ENCODE measurements around the gene CAPG.

Gene CAPG

GRCh38 chr2:85380048-85380447 is 30.1 kb downstream of the CAPG start:
- Mint-ChIP-seq H3K36me3 (ENCODE audit: low read depth) (peaks cover 82% of the 10 kb centered on the region), H3K4me3 (no peak overlapping the region)

GRCh38 chr2:85378257-85378656 is 31.9 kb downstream of the CAPG start:
- H3K27me3 Mint-ChIP-seq (ENCODE audit: low read depth, poor library complexity): peaks cover 3% of the 10 kb centered on the region
- H3K36me3 Mint-ChIP-seq (ENCODE audit: low read depth): peaks cover 83% of the 10 kb centered on the region
- H3K4me3 Mint-ChIP-seq: no peak overlapping the region
- no peak for TF ChIP-seq CTCF (IDR thresholded peaks at IDR 0.05)
- H3K4me1 Mint-ChIP-seq: peaks cover 19% of the 10 kb centered on the region
- no peak for DNase-seq
- peaks cover 54% of the 10 kb centered on the region for H3K9me3 Mint-ChIP-seq
- H3K27ac Mint-ChIP-seq: no peak overlapping the region

More at GRCh38 chr2:85380048-85380447, 30.1 kb downstream of the CAPG start:
- no peak for TF ChIP-seq CTCF (IDR thresholded peaks at IDR 0.05)
- peaks cover 46% of the 10 kb centered on the region for H3K9me3 Mint-ChIP-seq
- no peak overlapping the region for H3K27ac Mint-ChIP-seq
- H3K4me1 Mint-ChIP-seq: peaks cover 31% of the 10 kb centered on the region
- no peaks in the 10 kb centered on the region for H3K27me3 Mint-ChIP-seq (ENCODE audit: low read depth, poor library complexity)
- DNase-seq: no peak

- DNase-seq: no peak
- Mint-ChIP-seq H3K27me3 (ENCODE audit: low read depth, poor library complexity) (peaks cover 3% of the 10 kb centered on the region), H3K36me3 (ENCODE audit: low read depth) (peaks cover 79% of the 10 kb centered on the region), H3K4me1 (peaks cover 10% of the 10 kb centered on the region), H3K27ac (peak overlapping the region; percentile 80), H3K9me3 (peaks cover 50% of the 10 kb centered on the region), H3K4me3 (no peak overlapping the region)
- no peak for TF ChIP-seq CTCF (IDR thresholded peaks at IDR 0.05)
These were observed 33.1 kb downstream of the CAPG start for GRCh38 chr2:85377083-85377482.

- Mint-ChIP-seq H3K9me3 (peaks cover 47% of the 10 kb centered on the region), H3K36me3 (ENCODE audit: low read depth) (peaks cover 77% of the 10 kb centered on the region), H3K4me3 (no peak overlapping the region), H3K4me1 (peaks cover 10% of the 10 kb centered on the region), H3K27ac (no peak overlapping the region), H3K27me3 (ENCODE audit: low read depth, poor library complexity) (peaks cover 3% of the 10 kb centered on the region)
- no peak for TF ChIP-seq CTCF (IDR thresholded peaks at IDR 0.05)
- DNase-seq: no peak
These were observed 33.7 kb downstream of the CAPG start for GRCh38 chr2:85376291-85377065.

GRCh38 chr2:85371045-85371444 is 39.1 kb downstream of the CAPG start:
- peaks cover 30% of the 10 kb centered on the region for H3K36me3 Mint-ChIP-seq (ENCODE audit: low read depth)
- TF ChIP-seq CTCF (IDR thresholded peaks at IDR 0.05): no peak
- no peak overlapping the region for H3K4me3 Mint-ChIP-seq
- H3K27me3 Mint-ChIP-seq (ENCODE audit: low read depth, poor library complexity): peaks cover 3% of the 10 kb centered on the region
- peaks cover 18% of the 10 kb centered on the region for H3K4me1 Mint-ChIP-seq
- peaks cover 14% of the 10 kb centered on the region for H3K9me3 Mint-ChIP-seq
- DNase-seq: no peak
- no peak overlapping the region for H3K27ac Mint-ChIP-seq

- Mint-ChIP-seq H3K36me3 (ENCODE audit: low read depth) (peaks cover 19% of the 10 kb centered on the region), H3K4me1 (peaks cover 18% of the 10 kb centered on the region), H3K9me3 (peaks cover 9% of the 10 kb centered on the region), H3K4me3 (no peak overlapping the region), H3K27me3 (ENCODE audit: low read depth, poor library complexity) (peaks cover 3% of the 10 kb centered on the region), H3K27ac (peak overlapping the region; percentile 66)
- TF ChIP-seq CTCF (IDR thresholded peaks at IDR 0.05): no peak
- DNase-seq: no peak
These were observed 40.7 kb downstream of the CAPG start for GRCh38 chr2:85369500-85369899.
